Measurements from ENCODE around the gene COL25A1. TPM values are rescaled to one million over a fixed set of nuclear protein-coding genes. Genes with fewer than 3 reads are reported as not detected.
A peak's percentile ranks its signal among the peaks of the same experiment; 100 is the strongest.
"Not testable (repeated sequence)": the region's sequence is repeated elsewhere in the genome, so short reads cannot be mapped to it uniquely, and the experiment has no call there.

COL25A1 gene
- polyA plus RNA-seq, 3 donors, result 14.5 to 20.1 (median 17.1) TPM

DNA sequence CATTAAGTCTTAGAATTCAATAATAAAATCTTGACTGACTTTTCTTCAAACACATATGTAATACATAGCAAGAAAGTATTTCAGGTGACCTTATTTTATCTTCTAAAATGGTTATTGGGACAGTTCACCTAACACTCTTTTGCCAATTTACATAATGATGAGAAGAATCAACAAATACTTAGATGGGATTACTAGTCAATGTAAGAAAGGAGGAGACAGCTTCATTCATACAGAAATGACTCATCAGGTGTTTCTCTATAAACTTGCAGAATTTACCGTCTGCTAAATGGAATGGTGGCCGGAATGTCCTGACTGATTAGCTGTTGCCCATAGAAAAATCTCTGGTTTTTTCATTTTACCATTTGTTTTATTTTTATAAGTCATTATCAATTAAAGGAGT lies 424.6 kb downstream of the COL25A1 start:
- no peak for DNase-seq (ENCODE audit: extremely low read depth in 1 of 11, low read depth in 9 of 11, low spot score in 4 of 11)

- DNase-seq (ENCODE audit: extremely low read depth in 1 of 11, low read depth in 9 of 11, low spot score in 4 of 11), result no peak
These were observed 427.7 kb downstream of the COL25A1 start for GRCh38 chr4:108874806-108875205.

DNA sequence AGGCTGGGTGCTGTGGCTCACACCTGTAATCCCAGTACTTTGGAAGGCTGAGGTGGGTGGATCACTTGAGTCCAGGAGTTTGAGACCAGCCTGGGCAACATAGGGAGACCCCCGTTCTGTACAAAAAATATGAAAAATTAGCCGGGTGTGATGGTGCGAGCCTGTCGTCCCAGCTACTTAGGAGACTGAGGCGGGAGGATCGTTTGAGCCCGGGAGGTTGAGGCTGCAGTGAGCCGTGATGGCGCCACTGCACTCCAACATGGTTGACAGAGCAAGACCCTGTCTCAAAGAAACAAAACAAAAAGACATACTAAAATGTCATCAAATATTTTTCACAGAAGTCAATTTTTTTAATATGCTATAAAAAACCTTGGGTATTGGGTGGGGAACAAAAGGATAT lies 432.5 kb downstream of the COL25A1 start:
- DNase-seq (ENCODE audit: extremely low read depth in 1 of 11, low read depth in 9 of 11, low spot score in 4 of 11), result not testable (repeated sequence)

DNA sequence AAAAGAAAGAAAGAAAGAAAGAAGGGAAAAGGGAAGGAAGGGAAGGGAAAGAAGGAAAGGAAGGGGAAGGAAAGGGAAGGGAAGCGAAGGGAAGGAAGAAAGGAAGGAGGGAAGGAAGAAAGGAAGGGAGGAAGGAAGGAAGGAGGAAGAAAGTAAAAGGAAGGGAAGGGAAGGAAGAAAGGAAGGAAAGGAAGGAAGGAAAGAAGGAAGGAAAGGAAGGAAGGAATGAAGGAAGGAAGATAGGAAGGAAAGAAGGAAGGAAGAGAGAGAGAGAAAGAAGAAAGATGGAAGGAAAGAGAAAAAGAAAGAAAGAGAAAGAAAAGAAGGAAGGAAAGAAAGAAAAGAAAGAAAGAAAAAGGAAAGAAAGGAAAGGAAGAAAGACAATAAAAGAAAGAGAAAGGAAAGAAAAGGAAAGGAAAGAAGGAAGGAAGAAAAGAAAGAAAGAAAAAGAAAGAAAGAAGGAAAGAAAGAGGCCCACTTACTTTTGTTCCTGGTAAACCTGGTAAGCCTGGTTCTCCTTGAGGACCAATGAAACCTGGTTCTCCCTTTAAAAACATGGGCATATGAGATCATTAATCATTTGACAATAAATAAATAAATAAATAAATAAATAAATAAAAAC lies 433.7 kb downstream of the COL25A1 start:
- no peak for DNase-seq (ENCODE audit: extremely low read depth in 1 of 11, low read depth in 9 of 11, low spot score in 4 of 11)

DNA sequence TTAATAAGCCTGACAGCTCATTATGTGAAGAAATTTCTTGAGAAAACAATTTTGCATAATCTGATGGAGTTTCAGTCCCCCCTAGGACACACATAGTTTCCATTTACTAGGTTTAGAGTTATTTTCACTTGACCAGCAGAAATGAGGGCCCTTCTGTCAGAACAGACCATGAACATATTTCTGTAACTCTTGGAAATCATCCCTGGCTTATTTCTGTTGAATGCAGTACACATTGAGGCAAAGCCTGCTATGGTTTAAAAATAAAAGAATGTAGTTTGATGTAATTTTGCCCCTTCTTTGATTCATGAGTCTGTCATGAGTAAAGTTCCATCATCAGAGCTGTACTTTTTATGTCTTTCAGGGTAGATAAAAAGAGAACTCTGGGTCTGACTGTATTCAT lies 435.0 kb downstream of the COL25A1 start:
- no peak for DNase-seq (ENCODE audit: extremely low read depth in 1 of 11, low read depth in 9 of 11, low spot score in 4 of 11)

GRCh38 chr4:108861334-108861733 lies 441.1 kb downstream of the COL25A1 start:
- peak in 8 of 11 donors; percentile 10 to 43 (median 23) for DNase-seq (ENCODE audit: extremely low read depth in 1 of 11, low read depth in 9 of 11, low spot score in 4 of 11)

DNA sequence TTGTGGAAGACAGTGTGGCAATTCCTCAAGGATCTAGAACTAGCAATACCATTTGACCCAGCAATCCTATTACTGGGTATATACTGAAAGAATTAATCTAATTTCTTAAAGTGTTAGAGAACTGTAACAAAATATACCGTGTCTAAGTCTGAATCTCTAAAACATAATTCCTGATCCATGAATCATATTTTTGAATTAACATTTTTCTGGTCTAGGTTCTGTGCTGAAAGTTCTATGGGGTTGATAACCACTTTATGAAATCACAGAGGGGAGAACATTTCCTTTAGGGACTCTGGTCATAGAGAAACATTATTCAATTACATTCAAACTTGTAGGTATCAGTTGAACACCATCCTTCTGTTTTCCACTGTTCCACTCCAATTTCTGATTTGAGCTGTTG lies 447.7 kb downstream of the COL25A1 start:
- DNase-seq (ENCODE audit: extremely low read depth in 1 of 11, low read depth in 9 of 11, low spot score in 4 of 11), result no peak

DNA sequence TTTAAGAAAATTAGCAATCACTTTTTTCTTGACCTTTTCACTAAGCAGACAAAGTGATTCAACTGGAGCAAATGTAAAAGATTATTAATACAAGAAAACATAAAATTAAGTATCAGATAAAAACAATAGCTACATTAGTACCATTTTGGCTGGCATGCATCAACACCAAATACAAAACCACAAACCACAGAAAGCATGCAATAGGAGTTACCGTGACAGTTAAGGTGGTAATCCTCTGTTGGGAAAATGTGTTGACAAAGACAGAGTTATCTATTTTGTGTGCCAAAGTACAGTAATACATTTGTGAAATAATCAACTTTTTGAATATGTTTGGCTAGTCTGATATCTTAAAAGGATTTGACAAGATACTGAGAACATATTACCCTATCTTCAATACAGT lies 449.8 kb downstream of the COL25A1 start:
- DNase-seq (ENCODE audit: extremely low read depth in 1 of 11, low read depth in 9 of 11, low spot score in 4 of 11), result no peak

GRCh38 chr4:108851366-108851765 lies 451.1 kb downstream of the COL25A1 start:
- DNase-seq (ENCODE audit: extremely low read depth in 1 of 11, low read depth in 9 of 11, low spot score in 4 of 11), result no peak

GRCh38 chr4:108850219-108850649 lies 452.2 kb downstream of the COL25A1 start:
- no peak for DNase-seq (ENCODE audit: extremely low read depth in 1 of 11, low read depth in 9 of 11, low spot score in 4 of 11)

- DNase-seq (ENCODE audit: extremely low read depth in 1 of 11, low read depth in 9 of 11, low spot score in 4 of 11), result peak in 6 of 11 donors; percentile 9 to 34 (median 24)
These were observed 452.8 kb downstream of the COL25A1 start for GRCh38 chr4:108849611-108850168.

DNA sequence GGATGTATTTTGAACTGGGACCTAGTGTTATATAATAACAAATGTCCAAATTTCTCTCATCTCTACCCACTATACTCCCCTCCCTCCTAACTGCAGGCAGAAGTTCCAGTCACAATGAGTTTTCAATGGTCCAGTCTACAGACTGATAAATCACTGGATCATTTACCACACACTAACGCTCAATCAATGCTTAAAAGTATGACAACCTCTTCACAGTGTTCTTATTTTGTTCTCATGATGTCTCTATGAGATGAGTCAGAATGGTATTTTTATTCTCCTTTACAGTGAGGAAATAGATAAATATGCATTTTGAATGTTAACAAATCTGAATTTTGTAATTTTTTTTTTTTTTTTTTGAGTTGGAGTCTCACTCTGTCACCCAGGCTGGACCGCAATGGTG lies 455.9 kb downstream of the COL25A1 start:
- DNase-seq (ENCODE audit: extremely low read depth in 1 of 11, low read depth in 9 of 11, low spot score in 4 of 11), result no peak

GRCh38 chr4:108840426-108840975 lies 462.0 kb downstream of the COL25A1 start:
- DNase-seq (ENCODE audit: extremely low read depth in 1 of 11, low read depth in 9 of 11, low spot score in 4 of 11), result no peak

DNA sequence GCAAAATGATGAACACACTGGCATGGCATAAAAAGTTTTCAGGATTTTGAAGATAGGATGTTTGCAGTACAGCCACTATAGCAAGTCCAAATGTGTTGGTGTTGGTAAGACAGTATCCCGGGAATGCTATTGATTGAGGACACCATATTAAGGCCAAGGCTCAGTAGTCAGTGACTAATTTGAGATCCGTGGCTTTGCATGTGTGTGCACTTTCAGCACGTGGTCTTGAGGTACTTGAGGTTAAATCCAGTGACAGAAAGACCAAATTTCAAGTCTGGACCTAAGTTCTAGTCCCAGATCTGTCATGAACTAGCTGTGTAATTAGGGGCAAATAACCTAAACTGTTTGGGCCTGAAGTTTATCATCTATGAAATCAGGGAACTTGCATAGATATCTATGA lies 463.1 kb downstream of the COL25A1 start:
- no peak for DNase-seq (ENCODE audit: extremely low read depth in 1 of 11, low read depth in 9 of 11, low spot score in 4 of 11)

GRCh38 chr4:108838451-108838850 lies 464.0 kb downstream of the COL25A1 start:
- DNase-seq (ENCODE audit: extremely low read depth in 1 of 11, low read depth in 9 of 11, low spot score in 4 of 11), result no peak

DNA sequence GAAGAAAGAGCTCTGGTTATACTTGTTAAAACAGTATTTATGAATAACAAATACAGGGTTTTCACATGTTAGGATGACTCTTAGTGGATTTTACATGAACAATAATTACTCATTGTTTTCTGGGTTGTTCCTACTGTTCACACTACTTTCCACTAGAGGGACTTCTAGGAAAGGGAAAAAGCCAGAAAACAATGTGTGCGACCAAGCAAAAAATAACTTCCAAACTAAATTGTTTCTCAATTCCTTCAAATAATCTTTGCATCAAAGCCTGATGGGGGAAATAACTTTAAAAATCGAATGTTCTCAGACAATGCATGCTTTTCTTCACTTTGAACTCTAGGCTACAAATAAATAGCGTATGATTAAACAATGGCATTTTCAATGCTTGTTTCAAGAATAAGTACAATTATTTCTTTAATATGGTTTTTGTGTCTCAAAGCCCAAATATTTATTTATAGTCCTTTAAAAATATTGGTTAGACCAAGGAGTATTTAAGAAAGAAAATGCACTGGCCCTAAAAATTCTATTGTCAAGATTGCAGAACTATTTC lies 467.5 kb downstream of the COL25A1 start:
- peak in 8 of 11 donors; percentile 20 to 46 (median 27) for DNase-seq (ENCODE audit: extremely low read depth in 1 of 11, low read depth in 9 of 11, low spot score in 4 of 11)

DNA sequence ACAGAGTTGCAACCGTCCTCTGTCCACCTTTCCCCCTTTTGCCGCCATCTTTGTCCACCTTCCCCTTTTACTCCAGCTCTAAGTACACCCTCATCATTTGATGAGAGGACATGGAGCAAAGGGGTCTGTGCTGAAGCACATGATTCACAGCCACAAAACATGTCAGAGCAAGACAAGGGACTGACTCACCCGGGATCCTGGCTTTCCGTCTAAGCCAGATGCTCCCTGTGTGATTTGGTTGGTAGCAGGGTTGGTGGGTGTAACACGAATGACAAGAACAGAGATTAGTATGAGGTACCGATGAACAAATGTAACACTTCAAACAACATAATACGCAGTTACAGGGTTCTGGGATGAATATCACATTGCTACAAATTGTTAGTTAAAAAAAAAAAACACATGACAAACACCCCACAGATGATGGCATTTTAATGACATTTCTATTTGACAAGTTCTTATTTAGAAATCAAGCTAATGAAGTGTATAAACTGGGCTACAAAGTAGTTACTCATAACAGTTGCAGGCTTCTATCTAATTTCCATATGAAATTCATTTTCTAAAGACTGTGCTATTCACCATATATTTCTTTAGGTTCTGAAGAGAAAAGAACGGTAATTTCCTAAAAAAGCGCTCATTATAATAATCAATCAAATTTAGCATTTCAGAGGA lies 468.2 kb downstream of the COL25A1 start:
- DNase-seq (ENCODE audit: extremely low read depth in 1 of 11, low read depth in 9 of 11, low spot score in 4 of 11), result no peak

DNA sequence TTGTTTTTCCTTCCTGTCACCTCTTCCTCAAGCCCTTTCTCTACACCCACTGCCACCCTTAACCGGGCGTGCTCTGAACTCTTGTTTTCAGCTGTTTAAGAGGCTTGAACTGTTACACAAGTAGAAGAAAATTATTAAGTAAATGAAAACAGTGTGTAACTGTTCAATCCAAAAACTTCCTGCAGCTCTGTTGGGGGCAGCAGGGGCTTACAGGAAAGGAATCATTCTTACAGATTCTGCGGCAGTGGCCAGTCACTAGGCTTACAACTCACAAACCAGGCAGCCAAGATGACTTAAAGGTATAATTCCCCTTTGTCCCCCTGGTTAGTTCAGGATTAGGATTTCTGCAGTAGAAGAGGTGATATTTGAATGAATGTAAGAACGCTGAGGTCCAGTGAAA lies 469.4 kb downstream of the COL25A1 start:
- DNase-seq (ENCODE audit: extremely low read depth in 1 of 11, low read depth in 9 of 11, low spot score in 4 of 11), result peak in 1 of 11 donors; percentile 36

DNA sequence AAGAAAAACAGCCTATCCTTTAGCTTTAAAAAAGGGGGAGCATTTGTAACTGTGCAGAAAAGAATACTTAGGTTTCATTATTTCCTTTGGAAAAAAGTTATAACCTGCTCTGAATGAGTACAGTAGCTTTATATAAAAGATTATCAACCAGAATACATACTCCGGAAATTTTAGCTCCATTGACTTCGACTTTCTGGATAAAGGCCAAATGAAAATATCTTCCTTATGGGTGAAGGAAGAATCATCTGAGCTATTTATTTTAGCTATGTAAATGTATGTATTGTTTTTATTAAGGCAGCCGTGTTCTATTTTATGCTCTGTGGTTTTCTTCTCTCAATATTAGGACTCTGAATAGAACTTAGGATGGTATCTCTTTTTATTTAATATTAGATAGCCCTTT lies 470.6 kb downstream of the COL25A1 start:
- DNase-seq (ENCODE audit: extremely low read depth in 1 of 11, low read depth in 9 of 11, low spot score in 4 of 11), result no peak

DNA sequence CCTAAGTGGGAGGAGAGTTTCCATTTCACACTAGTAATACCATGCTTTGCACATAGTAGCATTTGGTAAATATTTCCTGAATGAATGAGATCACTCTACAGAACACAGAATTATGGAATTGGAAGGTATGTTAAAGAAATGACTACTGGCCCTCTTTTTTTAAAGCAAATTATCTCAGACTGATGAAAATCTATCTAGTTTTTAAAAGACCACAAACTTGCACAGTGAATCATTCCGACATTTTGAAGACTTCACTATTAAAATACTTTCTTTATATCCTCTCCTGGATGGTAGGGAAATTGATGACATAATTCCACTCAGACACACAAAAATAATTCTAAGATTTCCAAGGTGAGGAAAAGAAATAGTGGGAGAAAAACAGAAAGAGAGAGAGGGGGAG lies 471.2 kb downstream of the COL25A1 start:
- no peak for DNase-seq (ENCODE audit: extremely low read depth in 1 of 11, low read depth in 9 of 11, low spot score in 4 of 11)

Measured in renal cortex interstitium (tissue), 11 donors.